OCI-LY3 (cell line): ENCODE data around the gene DOHH.

Experiments used
- CTCF ChIP-seq: fragments of 200-600, 300-600 bp; sonication (generic); IDR thresholded peaks from 2 replicates; pipeline ENCODE4 v1.5.1; 2014; ENCODE audit warnings: antibody characterized with exemption, low read length, low read depth
- EZH2phosphoT487 ChIP-seq: fragments of 200-600 bp; shearing (Covaris generic); IDR thresholded peaks from 2 replicates; pipeline ENCODE4 v1.6.1; 2018; ENCODE audit warnings: antibody characterized with exemption, mixed run types, low read depth

- TF ChIP-seq CTCF (no peak), EZH2phosphoT487 (no peak)
Measured at GRCh38 chr19:3538965-3539755, 38.7 kb upstream of the DOHH start, which contains the start of gene TEKTIP1.
